GM19463 (cell line): Measurements from ENCODE around the gene PLPP4.

ENCODE experiments used
- ATAC-seq: cut with Tn5 transposase; IDR thresholded peaks from one replicate; pipeline ENCODE4 v1.9.1; 2021; ENCODE audit warnings: mild to moderate bottlenecking, moderate library complexity; ENCODE audit not compliant: unreplicated experiment

Gene PLPP4

GRCh38 chr10:120572307-120572706, 115.3 kb downstream of the PLPP4 start:
- no peak for ATAC-seq

GRCh38 chr10:120573355-120573754, 116.3 kb downstream of the PLPP4 start:
- ATAC-seq: no peak

GRCh38 chr10:120574981-120575380, 118.0 kb downstream of the PLPP4 start:
- ATAC-seq: no peak

GRCh38 chr10:120575411-120575810, 118.4 kb downstream of the PLPP4 start:
- ATAC-seq: no peak

GRCh38 chr10:120578134-120578533, 121.1 kb downstream of the PLPP4 start:
- ATAC-seq: no peak

DNA sequence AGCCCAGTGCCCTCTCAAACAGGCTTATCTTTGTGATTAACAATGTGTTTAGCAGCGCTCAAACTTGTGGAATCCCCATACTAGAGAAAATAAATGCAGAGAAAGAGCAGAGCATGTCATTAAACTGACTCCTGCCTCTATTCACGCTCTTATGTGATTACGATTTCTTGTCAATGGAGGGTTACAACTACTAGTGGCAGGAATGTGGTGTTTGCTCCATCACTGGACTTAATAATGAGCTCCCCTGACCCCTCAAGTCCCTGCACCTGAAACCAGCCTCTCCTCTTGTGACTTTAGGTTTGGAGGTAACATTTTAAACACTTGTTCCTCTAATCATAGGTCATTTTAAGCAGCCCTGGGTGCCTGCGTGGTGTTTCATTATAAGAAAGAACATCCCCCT, 121.9 kb downstream of the PLPP4 start:
- no peak for ATAC-seq

DNA sequence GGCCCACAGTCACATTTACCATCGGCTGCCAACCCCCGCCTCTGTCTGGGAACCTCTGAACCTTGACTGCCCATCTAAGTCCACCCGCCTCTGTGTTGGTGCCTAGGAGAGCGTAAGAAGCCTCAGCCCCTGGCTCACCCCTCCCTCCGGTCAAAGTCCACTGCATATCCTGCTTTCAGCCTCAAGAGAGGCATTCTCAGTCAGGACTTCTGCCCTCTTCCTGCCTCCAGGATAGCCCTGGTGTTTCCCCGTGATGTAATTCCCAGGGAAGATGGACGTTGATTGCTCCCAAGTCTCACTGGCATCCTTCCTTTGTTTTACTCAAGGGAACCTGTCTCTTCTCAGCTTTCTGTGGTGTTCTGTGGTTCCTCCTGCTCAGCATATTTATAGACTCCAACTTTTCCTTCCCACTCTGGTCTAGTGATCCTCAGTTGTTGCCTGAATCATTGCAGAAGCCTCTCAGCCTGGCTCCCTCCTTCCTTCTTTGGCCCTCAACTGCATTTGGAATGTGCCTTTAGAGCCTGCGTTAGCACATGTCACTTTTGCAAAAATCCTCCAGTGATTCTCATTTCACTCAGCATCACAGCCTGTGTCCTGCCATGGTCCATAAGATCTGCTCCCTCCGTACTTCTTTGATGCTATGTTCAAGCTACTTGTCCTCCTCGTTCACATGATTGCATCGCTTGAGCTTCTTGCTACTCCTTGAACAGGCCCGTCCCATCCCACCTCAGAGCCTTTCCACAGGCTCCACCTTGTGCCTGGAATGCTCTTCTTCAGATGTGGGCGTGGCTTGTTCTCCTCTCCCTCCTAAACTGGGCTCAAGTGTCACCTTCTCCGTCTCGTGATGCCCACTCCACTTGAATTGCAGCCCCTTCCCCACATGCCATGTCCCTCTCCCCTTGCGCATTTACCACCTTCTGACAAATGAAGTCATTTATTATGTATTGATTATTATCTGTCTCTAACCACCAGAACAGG, 124.2 kb downstream of the PLPP4 start:
- ATAC-seq: no peak

DNA sequence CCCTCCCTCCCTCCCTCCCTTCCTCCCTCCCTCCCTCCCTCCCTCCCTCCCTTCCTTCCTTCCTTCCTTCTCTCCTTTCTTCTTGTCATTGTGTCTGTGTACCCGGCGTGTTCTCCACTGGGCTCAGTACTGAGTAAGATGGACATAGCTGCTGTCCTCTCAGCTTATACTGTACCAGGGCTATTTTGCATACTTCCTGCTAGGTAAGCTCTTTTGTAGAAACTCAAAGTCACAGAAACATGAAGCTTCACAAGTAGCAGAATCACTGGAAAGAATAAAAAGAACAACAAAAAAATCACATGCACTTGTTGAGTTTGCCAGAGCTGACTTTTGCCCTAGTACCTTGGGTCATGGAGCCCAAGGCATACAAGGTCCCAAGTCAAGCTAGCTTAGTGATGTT, 125.7 kb downstream of the PLPP4 start:
- ATAC-seq: no peak

DNA sequence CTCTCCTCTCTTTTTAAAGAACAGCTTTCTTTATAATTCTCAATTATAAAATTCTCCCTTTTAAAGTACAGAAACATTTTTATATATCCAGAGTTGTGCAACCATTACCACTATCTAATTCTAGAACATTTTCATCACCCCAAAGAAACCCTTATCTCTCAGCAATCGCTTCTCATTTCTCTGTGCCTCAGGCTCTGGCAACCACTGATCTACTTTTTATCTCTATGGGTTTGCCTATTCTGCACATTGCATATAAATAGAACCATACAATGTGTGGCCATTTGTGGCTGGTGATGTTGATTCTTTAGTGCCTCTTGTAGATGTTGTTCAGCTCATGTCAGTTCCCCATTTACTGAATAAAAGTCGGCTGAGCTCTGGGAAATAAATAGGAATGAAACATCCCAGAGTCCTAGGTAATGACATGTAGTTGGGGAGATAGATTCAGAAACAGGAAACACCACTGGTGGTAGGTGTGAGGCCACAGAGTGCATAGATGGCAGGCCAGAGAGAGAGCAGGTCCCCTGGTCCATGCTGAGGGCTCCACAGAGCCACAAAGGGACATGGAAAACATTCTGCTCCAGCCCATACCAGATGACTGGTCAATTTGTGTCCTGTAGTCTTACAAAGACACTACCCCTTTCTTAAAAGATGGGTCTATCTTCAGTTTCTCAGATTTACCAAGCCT, 126.5 kb downstream of the PLPP4 start:
- ATAC-seq: no peak

DNA sequence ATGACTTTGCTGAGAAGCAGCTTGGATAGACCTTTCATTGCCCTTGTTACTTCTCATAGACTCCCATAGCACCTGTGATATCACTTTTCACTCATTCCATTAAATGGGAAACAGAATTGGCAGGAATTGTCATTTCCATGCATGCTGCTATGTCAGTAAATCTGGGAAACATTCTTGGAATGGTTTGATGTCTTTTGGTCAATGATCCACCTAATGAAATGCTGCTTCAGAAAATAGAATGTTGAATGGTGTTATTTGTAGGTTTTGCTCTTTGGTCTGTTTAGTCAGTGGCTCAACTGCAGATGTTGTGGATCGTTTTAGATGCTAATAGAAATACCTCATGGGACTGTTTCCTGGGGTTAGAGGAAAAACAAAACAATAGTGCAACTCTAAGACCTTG, 127.8 kb downstream of the PLPP4 start:
- no peak for ATAC-seq

GRCh38 chr10:120586471-120586872, 129.4 kb downstream of the PLPP4 start:
- no peak for ATAC-seq

- ATAC-seq: no peak
These were observed 130.0 kb downstream of the PLPP4 start for GRCh38 chr10:120587061-120587460.

GRCh38 chr10:120588311-120588710, 131.3 kb downstream of the PLPP4 start:
- ATAC-seq: no peak

GRCh38 chr10:120593693-120594092, 136.7 kb downstream of the PLPP4 start:
- ATAC-seq: no peak

DNA sequence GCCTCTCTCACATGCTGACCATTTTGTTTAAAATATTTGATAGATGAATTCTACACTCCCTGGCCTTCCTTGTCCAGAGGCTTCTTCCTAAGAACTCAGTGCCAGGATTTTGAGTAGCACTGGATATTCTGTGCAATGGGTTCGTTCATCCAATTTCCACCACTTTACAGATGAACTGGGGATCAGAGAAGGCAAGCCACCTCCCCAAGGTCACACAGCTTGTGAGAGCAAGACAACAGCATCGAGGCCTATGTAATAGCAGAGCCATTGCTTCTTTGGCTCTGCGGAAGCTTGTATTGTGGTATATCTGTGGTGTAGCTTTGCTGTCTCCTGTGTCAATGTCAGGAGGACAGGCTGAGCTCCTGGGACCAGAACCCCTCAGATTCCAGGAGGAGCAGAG, 140.9 kb downstream of the PLPP4 start:
- ATAC-seq: no peak

- ATAC-seq: no peak
These were observed 141.4 kb downstream of the PLPP4 start for GRCh38 chr10:120598386-120598785.

DNA sequence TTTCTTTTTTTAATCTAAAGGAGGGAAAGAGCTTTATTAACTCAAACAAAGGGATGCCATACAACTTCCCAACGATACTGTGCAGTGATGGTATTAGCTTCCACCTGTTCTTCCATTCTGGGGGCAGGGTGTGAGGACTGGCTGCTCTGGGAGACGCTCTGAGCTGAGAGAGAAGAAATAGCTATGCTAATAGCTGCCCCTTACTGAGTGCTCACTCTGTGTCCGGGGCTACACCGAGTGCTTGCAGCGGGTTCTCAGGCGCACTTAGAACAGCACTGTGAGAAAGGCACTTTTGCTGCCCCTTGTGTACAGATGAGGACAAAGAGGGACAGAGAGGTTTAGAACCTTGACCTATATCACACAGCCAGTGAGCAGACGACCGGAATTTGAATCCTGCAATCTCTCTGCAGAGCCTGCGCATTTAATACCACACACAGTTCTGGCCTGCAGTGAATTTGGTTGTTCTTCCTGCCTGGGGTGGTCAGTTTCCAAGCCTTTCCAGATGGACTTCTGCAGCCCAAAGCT, 142.2 kb downstream of the PLPP4 start:
- no peak for ATAC-seq

GRCh38 chr10:120600871-120601649, 144.0 kb downstream of the PLPP4 start:
- peak; percentile 28 for ATAC-seq

DNA sequence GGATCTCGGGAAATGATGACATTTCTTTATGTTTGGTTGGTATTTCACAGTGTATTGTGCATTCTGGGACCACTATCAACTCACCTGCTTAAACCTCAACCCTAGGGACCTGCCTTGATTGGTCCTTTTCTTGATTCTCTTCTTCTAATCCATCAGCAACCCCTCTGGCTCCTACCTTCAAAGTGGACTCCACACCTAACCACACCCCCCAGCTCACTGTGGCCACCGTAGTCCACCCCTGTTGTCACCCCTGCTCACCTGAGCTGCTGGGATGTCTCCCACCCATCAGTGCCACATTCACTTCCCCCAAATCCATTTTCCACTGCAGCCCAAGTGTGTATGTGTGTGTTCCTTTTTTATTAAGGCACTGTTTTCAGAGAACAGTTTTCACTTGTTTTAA, 145.0 kb downstream of the PLPP4 start:
- no peak for ATAC-seq

DNA sequence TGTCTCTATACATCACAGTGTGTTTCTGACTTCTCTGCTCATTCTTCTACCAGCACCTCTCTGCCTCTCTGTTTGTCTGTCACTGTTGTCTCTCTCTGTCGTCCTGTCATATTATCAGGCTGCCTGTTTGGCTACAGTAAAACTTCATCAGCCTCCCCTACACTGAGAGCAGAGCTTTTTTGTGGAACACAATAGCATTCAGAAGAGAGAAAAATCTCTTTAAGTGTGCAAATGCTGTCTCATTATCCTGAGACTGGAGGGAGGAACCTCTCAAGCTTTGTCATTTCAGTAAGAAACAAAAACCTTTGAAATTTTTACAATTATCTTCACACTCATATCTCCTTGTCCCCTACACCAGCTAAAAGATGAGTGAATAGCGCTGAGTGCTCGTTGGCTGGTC, 148.4 kb downstream of the PLPP4 start:
- ATAC-seq: no peak
